B cell (primary cell): ENCODE measurements around the gene GABRD. TPM values are rescaled to one million over a fixed set of nuclear protein-coding genes. Genes with fewer than 3 reads are reported as not detected.

ENCODE experiments used
- ATAC-seq: fragments of 200-7000 bp; cut with Tn5 transposase; one replicate; pipeline ENCODE4 v1.10.0; 2021; ENCODE audit warnings: low read depth, mild to moderate bottlenecking, moderate number of reproducible peaks, moderate library complexity
- CTCF ChIA-PET: fragments of 350-600 bp; sonication (Branson Sonifier 250); formaldehyde crosslinking; loops from one replicate; lab custom pipeline; 2021; ENCODE audit warnings: antibody characterized with exemption, inconsistent platforms; lab: Charles Lee
- POLR2A ChIA-PET: fragments of 350-600 bp; sonication (Branson Sonifier 250); formaldehyde crosslinking; loops from one replicate; lab custom pipeline; 2021; ENCODE audit warnings: antibody characterized with exemption; lab: Charles Lee
- DNase-seq: peaks from one replicate; pipeline ENCODE4 v3.0.0; 2013
- H2AFZ ChIP-seq: 2 replicates; pipeline ENCODE4 v1.6.1; 2012; ENCODE audit warnings: mild to moderate bottlenecking, low read depth, low read length; ENCODE audit not compliant: insufficient read depth, poor library complexity, severe bottlenecking
- H3K27ac ChIP-seq, 2 donors: 1 replicate in 1 of 2; 2 replicates in 1 of 2; pipeline ENCODE4 v1.5.1; 2012 to 2013; ENCODE audit warnings: low read length in 2 of 2, mild to moderate bottlenecking in 2 of 2, moderate library complexity in 1 of 2
- H3K27me3 ChIP-seq, 4 experiments: fragments of 200-600 bp in 1 of 4; sonication (generic) in 1 of 4; replicated peaks in 1 of 4; 1 replicate in 2 of 4; 2 replicates in 2 of 4; pipeline versions ENCODE4 v1.6.1 to v1.7.0; 2013 to 2016; ENCODE audit warnings: low read length in 3 of 4, mild to moderate bottlenecking in 2 of 4, mixed read lengths in 1 of 4, moderate library complexity in 1 of 4; ENCODE audit not compliant: insufficient read depth in 4 of 4, control insufficient read depth in 3 of 4; ENCODE audit errors: control extremely low read depth in 1 of 4
- H3K36me3 ChIP-seq, 2 experiments: replicated peaks in 1 of 2; 1 replicate in 1 of 2; 2 replicates in 1 of 2; pipeline versions ENCODE4 v1.6.1 to v1.7.1; 2013; ENCODE audit warnings: low read length in 1 of 2; ENCODE audit not compliant: insufficient read depth in 2 of 2, control insufficient read depth in 1 of 2; ENCODE audit errors: control extremely low read depth in 1 of 2, extremely low read depth in 1 of 2
- H3K4me1 ChIP-seq, 2 donors: fragments of 200-600 bp in 1 of 2; sonication (generic) in 1 of 2; 1 replicate in 1 of 2; 2 replicates in 1 of 2; pipeline versions ENCODE4 v1.5.1 to v1.6.1; 2013 to 2017; ENCODE audit warnings: low read length in 2 of 2; ENCODE audit not compliant: control insufficient read depth in 2 of 2, insufficient read depth in 2 of 2
- H3K4me2 ChIP-seq: replicated peaks from 2 replicates; pipeline ENCODE3; 2012; ENCODE audit warnings: mild to moderate bottlenecking, low read depth, low read length; ENCODE audit not compliant: poor library complexity, severe bottlenecking
- H3K4me3 ChIP-seq, 5 experiments: fragments of 200-600 bp in 1 of 5; sonication (generic) in 1 of 5; 1 replicate in 3 of 5; 2 replicates in 2 of 5; pipeline versions ENCODE4 v1.5.1 to v1.7.0; 2011 to 2016; ENCODE audit warnings: low read length in 4 of 5, mild to moderate bottlenecking in 4 of 5, low read depth in 2 of 5, control low read depth in 1 of 5, moderate library complexity in 1 of 5; ENCODE audit not compliant: insufficient read depth in 1 of 5; ENCODE audit errors: control extremely low read depth in 1 of 5, extremely low read depth in 1 of 5
- H3K79me2 ChIP-seq: fragments of 200-600 bp; sonication (generic); one replicate; pipeline ENCODE4 v1.6.0; 2016; ENCODE audit warnings: low read length; ENCODE audit not compliant: control insufficient read depth, insufficient read depth
- H3K9ac ChIP-seq: fragments of 200-600 bp; sonication (generic); 2 replicates; pipeline ENCODE4 v1.6.1; 2017; ENCODE audit warnings: mild to moderate bottlenecking, low read length, moderate library complexity
- H3K9me3 ChIP-seq, 3 donors: one replicate each; pipeline versions ENCODE4 v1.6.1 to v1.7.1; 2013; ENCODE audit warnings: low read length in 2 of 3; ENCODE audit not compliant: control insufficient read depth in 2 of 3, insufficient read depth in 1 of 3; ENCODE audit errors: control extremely low read depth in 1 of 3
- H4K20me1 ChIP-seq: 2 replicates; pipeline ENCODE4 v1.6.0; 2012; ENCODE audit warnings: mild to moderate bottlenecking, low read length; ENCODE audit not compliant: insufficient read depth, control insufficient read depth, poor library complexity, severe bottlenecking
- H3K27ac Mint-ChIP-seq: one replicate; pipeline ENCODE4 v1.8.0; 2021; ENCODE audit warnings: mixed read lengths
- H3K27me3 Mint-ChIP-seq: one replicate; pipeline ENCODE4 v1.8.0; 2021; ENCODE audit warnings: mixed read lengths
- H3K4me1 Mint-ChIP-seq: one replicate; pipeline ENCODE4 v1.8.0; 2021; ENCODE audit warnings: mixed read lengths
- H3K4me3 Mint-ChIP-seq: one replicate; pipeline ENCODE4 v1.8.0; 2021; ENCODE audit warnings: mixed read lengths
- H3K9me3 Mint-ChIP-seq: one replicate; pipeline ENCODE4 v1.8.0; 2022; ENCODE audit warnings: mixed read lengths; ENCODE audit not compliant: insufficient read depth
- CTCF ChIP-seq: fragments of 200-600 bp; IDR thresholded peaks from one replicate; pipeline ENCODE4 v1.8.0; 2022; ENCODE audit warnings: antibody characterized with exemption, mild to moderate bottlenecking
- EZH2 ChIP-seq: IDR thresholded peaks from 2 replicates; pipeline ENCODE4 v1.6.1; 2012; ENCODE audit warnings: borderline replicate concordance, low read depth, mild to moderate bottlenecking, moderate library complexity, low read length; ENCODE audit not compliant: insufficient read depth, poor library complexity, severe bottlenecking
- WGBS: methylation state at CpG from one replicate; pipeline ENCODE4 v1.1.5; 2013; ENCODE audit warnings: missing lambda C conversion rate; ENCODE audit not compliant: insufficient coverage; 5-methylcytosine and 5-hydroxymethylcytosine counted together
- intact Hi-C: fragments of 100-400 bp; cut with micrococcal nuclease; formaldehyde crosslinking; loops from one replicate; pipeline ENCODE4 v1.10.0; 2022
- polyA plus RNA-seq: library from polyadenylated mRNA; depleted of rRNA; stranded (reverse); fragments of >200 nt; gene quantifications from 2 replicates; pipeline ENCODE4 v1.2.3, GENCODE V29; 2012
- total RNA-seq, 2 donors: library from RNA; stranded (reverse); fragments of 120-200 nt in 1 of 2; gene quantifications; 1 replicate in 1 of 2; 2 replicates in 1 of 2; pipeline versions ENCODE4 v1.2.3 to v1.2.4, GENCODE V29; 2013 to 2022

The GABRD gene
- total and polyA plus RNA-seq, 2 donors (not counting 1 experiment from before 2014, with no cell fraction given) = not detected

GRCh38 chr1:2033165-2033564, 14.0 kb downstream of the GABRD start:
- H3K4me3 ChIP-seq = no peak overlapping the region
- ChIA-PET POLR2A (no interaction called here), CTCF (interaction anchor here (1.1 kb wide), 1 partner anchor 11 kb away, joined by 5 read pairs; no protein-coding TSS in a partner anchor)
- H3K27ac Mint-ChIP-seq = no peak overlapping the region
- no peak for TF ChIP-seq CTCF
- TF ChIP-seq EZH2 = no peak
- no peak overlapping the region for H3K27ac ChIP-seq
- no peaks in the 10 kb centered on the region for H3K36me3 ChIP-seq
- no peaks in the 10 kb centered on the region for H3K79me2 ChIP-seq
- 81% methylated on average over 8 of the region's 13 CpGs for WGBS
- no peak overlapping the region for H3K4me3 Mint-ChIP-seq
- peaks cover 7% of the 10 kb centered on the region for H3K4me1 Mint-ChIP-seq
- no peaks in the 10 kb centered on the region for H4K20me1 ChIP-seq
- intact Hi-C loops = no loop called here
- peaks cover 3% of the 10 kb centered on the region for H3K27me3 Mint-ChIP-seq
- H3K9ac ChIP-seq = no peak overlapping the region
- ATAC-seq (no peak), DNase-seq (no peak)
- no peak overlapping the region for H3K4me2 ChIP-seq
- H3K9me3 ChIP-seq = peaks cover 0 to 3% (median 0%) of the 10 kb centered on the region in 3 donors
- H3K27me3 ChIP-seq = peaks cover 0 to 10% (median 0%) of the 10 kb centered on the region in 4 experiments
- H3K4me1 ChIP-seq = peaks cover 13 to 22% of the 10 kb centered on the region in 2 donors
- H2AFZ ChIP-seq = no peak overlapping the region
- no peaks in the 10 kb centered on the region for H3K9me3 Mint-ChIP-seq

GRCh38 chr1:2036287-2036686, 17.1 kb downstream of the GABRD start:
- Mint-ChIP-seq H3K4me3 (no peak overlapping the region), H3K27ac (no peak overlapping the region), H3K9me3 (no peaks in the 10 kb centered on the region), H3K27me3 (peaks cover 3% of the 10 kb centered on the region), H3K4me1 (no peaks in the 10 kb centered on the region)
- no peak overlapping the region for H3K27ac ChIP-seq
- no peak for TF ChIP-seq CTCF
- no peak for TF ChIP-seq EZH2
- intact Hi-C loops = no loop called here
- ATAC-seq (no peak), DNase-seq (no peak)
- H4K20me1 ChIP-seq = no peaks in the 10 kb centered on the region
- peaks cover 0 to 4% (median 0%) of the 10 kb centered on the region in 3 donors for H3K9me3 ChIP-seq
- no peaks in the 10 kb centered on the region for H3K79me2 ChIP-seq
- H3K4me1 ChIP-seq = no peaks in the 10 kb centered on the region
- H3K4me2 ChIP-seq = no peak overlapping the region
- CTCF ChIA-PET = interaction anchor here (1.0 to 1.1 kb wide), 2 partner anchors 9 to 103 kb away, joined by 3 read pairs; no protein-coding TSS in a partner anchor
- 86% methylated on average over 14 of the region's 15 CpGs for WGBS
- H3K36me3 ChIP-seq = no peaks in the 10 kb centered on the region
- H2AFZ ChIP-seq = no peak overlapping the region
- no peak overlapping the region for H3K9ac ChIP-seq
- POLR2A ChIA-PET = no interaction called here
- peaks cover 0 to 10% (median 0%) of the 10 kb centered on the region in 4 experiments for H3K27me3 ChIP-seq
- H3K4me3 ChIP-seq = no peak overlapping the region
